ENCODE results near the gene SLC7A10. TPM values are rescaled to one million over a fixed set of nuclear protein-coding genes. Genes with fewer than 3 reads are reported as not detected.
"Not testable (repeated sequence)": the region's sequence is repeated elsewhere in the genome, so short reads cannot be mapped to it uniquely, and the experiment has no call there.

SLC7A10 gene
- total RNA-seq, 1 experiment from 2014 or later: 1.1 TPM

GRCh38 chr19:33210266-33210940 lies 15.2 kb downstream of the SLC7A10 start:
- no peak overlapping the region for H3K27ac ChIP-seq (ENCODE audit: low read length)
- BruUV-seq (replicated peaks): no TSS peak
- CTCF ChIA-PET: interaction anchor here (0.6 to 1.0 kb wide), 2 partner anchors 8 to 26 kb away, joined by 3 read pairs; no protein-coding TSS in a partner anchor
- intact Hi-C loops (cut with micrococcal nuclease; ENCODE audit: unreplicated experiment) (no loop called here), in situ Hi-C loops (cut with HindIII; ENCODE audit: low pct_unique_long_range_greater_than_20kb, low sequenced_read_pairs) (no loop called here)
- DNase-seq (ENCODE audit: low read depth, low spot score) (no peak), ATAC-seq (no peak)
- H3K9me3 ChIP-seq (ENCODE audit: control insufficient read depth, insufficient read depth, low read depth, low read length): no peaks in the 10 kb centered on the region
- H3K27me3 ChIP-seq (ENCODE audit: control insufficient read depth, insufficient read depth, low read length): no peaks in the 10 kb centered on the region
- H3K4me3 ChIP-seq (ENCODE audit: low read depth in 2 of 2, low read length in 2 of 2): no peak overlapping the region
- no peaks in the 10 kb centered on the region for H3K36me3 ChIP-seq (ENCODE audit: control insufficient read depth, insufficient read depth, low read length)
- POLR2A ChIA-PET: no interaction called here
- no peaks in the 10 kb centered on the region for H3K4me1 ChIP-seq (ENCODE audit: control insufficient read depth, insufficient read depth, low read length)
- TF ChIP-seq SIN3A (IDR thresholded peaks at IDR 0.05; ENCODE audit: borderline replicate concordance, insufficient read depth, low read depth, low read length): no peak
- TF ChIP-seq REST (IDR thresholded peaks at IDR 0.05; ENCODE audit: insufficient read depth in 1 of 2, low read depth in 2 of 2, low read length in 1 of 2): no peak
- TF ChIP-seq POLR2AphosphoS5 (IDR thresholded peaks at IDR 0.05; ENCODE audit: low read depth, low read length): no peak
- TF ChIP-seq, protein P1, sequence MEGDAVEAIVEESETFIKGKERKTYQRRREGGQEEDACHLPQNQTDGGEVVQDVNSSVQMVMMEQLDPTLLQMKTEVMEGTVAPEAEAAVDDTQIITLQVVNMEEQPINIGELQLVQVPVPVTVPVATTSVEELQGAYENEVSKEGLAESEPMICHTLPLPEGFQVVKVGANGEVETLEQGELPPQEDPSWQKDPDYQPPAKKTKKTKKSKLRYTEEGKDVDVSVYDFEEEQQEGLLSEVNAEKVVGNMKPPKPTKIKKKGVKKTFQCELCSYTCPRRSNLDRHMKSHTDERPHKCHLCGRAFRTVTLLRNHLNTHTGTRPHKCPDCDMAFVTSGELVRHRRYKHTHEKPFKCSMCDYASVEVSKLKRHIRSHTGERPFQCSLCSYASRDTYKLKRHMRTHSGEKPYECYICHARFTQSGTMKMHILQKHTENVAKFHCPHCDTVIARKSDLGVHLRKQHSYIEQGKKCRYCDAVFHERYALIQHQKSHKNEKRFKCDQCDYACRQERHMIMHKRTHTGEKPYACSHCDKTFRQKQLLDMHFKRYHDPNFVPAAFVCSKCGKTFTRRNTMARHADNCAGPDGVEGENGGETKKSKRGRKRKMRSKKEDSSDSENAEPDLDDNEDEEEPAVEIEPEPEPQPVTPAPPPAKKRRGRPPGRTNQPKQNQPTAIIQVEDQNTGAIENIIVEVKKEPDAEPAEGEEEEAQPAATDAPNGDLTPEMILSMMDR (IDR thresholded peaks at IDR 0.05): no peak
- TF ChIP-seq TCF7L2 (IDR thresholded peaks at IDR 0.05; ENCODE audit: low read depth, low read length): no peak

GRCh38 chr19:33209850-33210230 lies 15.8 kb downstream of the SLC7A10 start:
- H3K27ac ChIP-seq (ENCODE audit: low read length); H3K27me3 ChIP-seq (ENCODE audit: control insufficient read depth, insufficient read depth, low read length); H3K9me3 ChIP-seq (ENCODE audit: control insufficient read depth, insufficient read depth, low read depth, low read length); DNase-seq (ENCODE audit: low read depth, low spot score); ATAC-seq; H3K36me3 ChIP-seq (ENCODE audit: control insufficient read depth, insufficient read depth, low read length); BruUV-seq (replicated peaks); intact Hi-C loops (cut with micrococcal nuclease; ENCODE audit: unreplicated experiment); H3K4me1 ChIP-seq (ENCODE audit: control insufficient read depth, insufficient read depth, low read length); H3K4me3 ChIP-seq (ENCODE audit: low read depth in 2 of 2, low read length in 2 of 2); in situ Hi-C loops (cut with HindIII; ENCODE audit: low pct_unique_long_range_greater_than_20kb, low sequenced_read_pairs); POLR2A ChIA-PET: not testable (repeated sequence)
- CTCF ChIA-PET: interaction anchor here (0.6 to 1.0 kb wide), 3 partner anchors 9 to 26 kb away, joined by 3 to 5 read pairs (median 3); no protein-coding TSS in a partner anchor

Data from Panc1 (cell line).